GM21381 (cell line): ENCODE data around the gene ZBED6.
"Not testable (repeated sequence)": the region's sequence is repeated elsewhere in the genome, so short reads cannot be mapped to it uniquely, and the experiment has no call there.

Source experiments
- ATAC-seq: cut with Tn5 transposase; IDR thresholded peaks from one replicate; pipeline ENCODE4 v1.9.1; 2021; ENCODE audit warnings: mild to moderate bottlenecking, moderate library complexity; ENCODE audit not compliant: unreplicated experiment

The ZBED6 gene

GRCh38 chr1:203778146-203778545, 17.3 kb upstream of the ZBED6 start:
- ATAC-seq, result no peak

- ATAC-seq, result no peak
These were observed 16.6 kb upstream of the ZBED6 start for GRCh38 chr1:203778789-203779188.

- ATAC-seq, result no peak
These were observed 13.5 kb upstream of the ZBED6 start for GRCh38 chr1:203781962-203782361.

DNA sequence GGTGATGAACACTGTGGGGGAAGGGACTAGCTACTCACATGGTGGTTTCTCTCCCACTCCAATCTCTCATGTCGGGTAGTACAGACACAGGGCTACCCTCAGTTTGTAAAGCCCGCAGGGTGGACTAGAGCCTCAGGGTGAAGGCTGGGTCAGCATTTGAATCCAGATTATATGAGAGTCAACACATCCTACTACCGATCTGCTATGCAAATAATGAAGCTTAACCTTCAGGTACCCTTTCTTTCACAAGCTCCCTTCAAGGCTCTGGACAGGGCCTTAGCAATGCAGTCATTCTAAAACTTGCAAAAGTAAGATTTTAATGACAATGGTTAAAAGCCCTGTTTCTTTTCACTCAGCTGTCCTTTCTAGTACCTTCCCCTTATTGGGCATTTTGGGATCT, 5.5 kb upstream of the ZBED6 start:
- ATAC-seq, result no peak

GRCh38 chr1:203791498-203791897, 3.9 kb upstream of the ZBED6 start:
- no peak for ATAC-seq

GRCh38 chr1:203792486-203792885, 2.9 kb upstream of the ZBED6 start:
- ATAC-seq, result no peak

- not testable (repeated sequence) for ATAC-seq
These were observed 1.9 kb upstream of the ZBED6 start for GRCh38 chr1:203793561-203793960.

DNA sequence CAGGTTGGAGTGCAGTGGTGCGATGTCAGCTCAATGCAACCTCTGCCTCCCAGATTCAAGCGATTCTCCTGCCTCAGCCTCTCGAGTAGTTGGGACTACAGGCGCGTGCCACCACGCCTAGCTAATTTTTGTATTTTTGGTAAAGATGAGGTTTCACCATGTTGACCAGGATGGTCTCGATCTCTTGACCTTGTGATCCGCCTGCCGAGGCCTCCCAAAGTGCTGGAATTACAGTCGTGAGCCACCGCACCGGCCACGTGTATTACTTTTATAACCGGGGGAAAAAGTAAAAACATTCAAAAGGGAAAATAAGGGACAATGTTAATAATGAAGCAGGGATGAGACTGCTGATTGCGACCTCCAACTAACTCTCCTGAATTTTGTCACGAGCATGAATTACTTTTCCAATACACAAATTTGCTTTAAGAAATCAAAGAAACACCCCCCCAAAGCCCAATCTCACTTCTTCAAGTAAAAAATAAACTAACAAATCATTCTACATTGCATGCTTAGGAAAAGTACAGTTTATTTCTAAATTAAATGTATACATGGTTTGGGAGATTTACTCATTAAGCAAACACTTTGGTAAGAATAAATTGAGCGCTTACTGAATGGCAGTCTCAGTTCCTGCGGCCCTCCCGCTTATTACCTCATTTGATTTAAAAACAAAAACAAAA, 521 bp upstream of the ZBED6 start:
- no peak for ATAC-seq

- no peak for ATAC-seq
These were observed 798 bp downstream of the ZBED6 start for GRCh38 chr1:203796236-203796605.

DNA sequence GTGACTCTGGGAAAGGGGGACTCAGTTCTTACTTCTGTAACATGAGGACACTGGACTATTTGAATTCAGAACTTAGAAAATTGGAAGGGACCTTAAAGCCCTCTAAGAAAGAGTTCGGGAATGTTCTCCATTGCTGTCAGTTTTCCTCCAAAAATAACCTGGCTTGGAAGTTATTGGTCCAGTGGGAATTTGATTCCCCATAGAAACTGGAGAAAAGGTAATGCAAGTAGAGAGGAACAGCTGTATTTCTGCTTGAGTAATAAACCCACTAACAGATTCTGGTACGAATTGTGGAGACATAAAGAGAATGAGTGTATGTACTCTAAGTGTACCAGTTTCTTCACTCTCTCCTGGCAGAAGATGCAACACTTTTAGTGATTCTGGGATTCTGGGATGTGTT, 1.8 kb downstream of the ZBED6 start:
- ATAC-seq, result no peak

DNA sequence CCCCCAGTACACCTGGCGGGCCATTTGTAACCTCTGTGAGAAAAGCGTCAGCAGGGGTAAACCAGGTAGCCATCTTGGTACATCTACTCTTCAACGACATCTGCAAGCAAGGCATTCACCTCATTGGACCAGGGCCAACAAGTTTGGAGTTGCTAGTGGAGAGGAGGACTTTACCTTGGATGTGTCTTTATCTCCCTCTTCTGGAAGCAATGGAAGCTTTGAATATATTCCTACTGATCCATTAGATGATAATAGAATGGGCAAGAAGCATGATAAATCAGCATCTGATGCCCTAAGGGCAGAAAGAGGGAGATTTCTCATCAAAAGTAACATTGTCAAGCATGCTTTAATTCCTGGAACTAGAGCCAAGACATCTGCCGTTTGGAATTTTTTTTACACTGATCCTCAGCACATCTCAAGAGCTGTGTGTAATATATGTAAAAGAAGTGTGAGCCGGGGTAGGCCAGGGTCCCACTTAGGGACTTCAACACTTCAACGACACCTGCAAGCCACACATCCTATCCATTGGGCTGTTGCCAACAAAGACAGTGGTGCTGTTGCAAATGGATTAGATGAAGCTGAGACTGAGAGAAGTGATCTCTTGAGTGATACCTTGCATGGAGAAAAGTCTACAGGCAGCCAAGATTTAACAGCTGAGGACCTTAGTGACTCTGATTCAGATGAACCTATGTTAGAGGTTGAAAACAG, 2.7 kb downstream of the ZBED6 start:
- no peak for ATAC-seq

DNA sequence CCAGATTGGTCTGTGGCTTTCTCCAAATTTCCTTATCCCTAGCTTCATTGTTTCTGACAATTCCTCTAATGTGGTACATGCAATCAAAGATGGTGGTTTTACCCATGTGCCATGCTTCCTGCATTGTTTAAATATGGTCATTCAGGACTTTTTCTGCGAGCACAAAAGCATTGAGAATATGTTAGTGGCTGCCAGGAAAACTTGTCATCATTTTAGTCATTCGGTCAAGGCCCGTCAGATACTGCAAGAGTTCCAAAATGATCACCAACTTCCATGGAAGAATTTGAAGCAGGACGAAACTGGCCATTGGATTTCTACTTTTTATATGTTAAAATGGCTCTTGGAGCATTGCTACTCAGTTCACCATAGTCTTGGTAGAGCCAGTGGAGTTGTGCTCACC, 3.7 kb downstream of the ZBED6 start:
- ATAC-seq, result no peak

DNA sequence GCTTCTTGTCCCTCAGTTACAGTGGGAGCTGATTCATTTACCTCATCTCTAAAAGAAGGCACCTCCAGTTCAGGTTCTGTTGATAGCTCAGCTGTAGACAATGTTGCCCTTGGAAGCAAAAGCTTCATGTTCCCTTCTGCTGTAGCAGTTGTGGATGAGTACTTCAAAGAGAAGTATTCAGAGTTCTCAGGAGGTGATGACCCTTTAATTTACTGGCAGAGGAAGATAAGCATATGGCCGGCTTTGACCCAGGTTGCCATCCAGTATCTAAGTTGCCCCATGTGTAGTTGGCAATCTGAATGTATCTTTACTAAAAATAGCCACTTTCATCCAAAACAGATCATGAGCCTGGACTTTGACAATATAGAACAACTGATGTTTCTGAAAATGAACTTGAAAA, 4.5 kb downstream of the ZBED6 start:
- ATAC-seq, result no peak

DNA sequence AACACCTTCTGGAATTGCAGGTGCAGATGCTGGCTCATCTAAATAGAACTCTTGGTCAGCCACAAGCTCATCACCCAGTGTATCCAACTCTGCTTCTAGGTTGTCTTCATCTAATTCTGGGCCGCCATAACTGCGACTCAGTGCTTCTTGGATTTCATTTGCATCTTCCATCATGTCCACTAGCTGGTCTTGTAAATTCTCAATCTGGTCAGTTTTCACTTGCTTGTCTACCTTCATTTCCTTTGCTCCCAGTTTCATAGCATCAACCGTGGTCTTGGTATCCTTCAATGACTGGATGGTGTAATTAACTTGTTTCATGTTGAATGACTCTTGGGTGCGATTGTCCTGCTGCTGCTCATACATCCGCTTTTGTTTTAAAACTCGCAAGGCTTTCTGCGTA, 10.3 kb downstream of the ZBED6 start:
- no peak for ATAC-seq

GRCh38 chr1:203807196-203807595, 11.8 kb downstream of the ZBED6 start:
- ATAC-seq, result no peak

- no peak for ATAC-seq
These were observed 18.3 kb downstream of the ZBED6 start for GRCh38 chr1:203813581-203814341.

DNA sequence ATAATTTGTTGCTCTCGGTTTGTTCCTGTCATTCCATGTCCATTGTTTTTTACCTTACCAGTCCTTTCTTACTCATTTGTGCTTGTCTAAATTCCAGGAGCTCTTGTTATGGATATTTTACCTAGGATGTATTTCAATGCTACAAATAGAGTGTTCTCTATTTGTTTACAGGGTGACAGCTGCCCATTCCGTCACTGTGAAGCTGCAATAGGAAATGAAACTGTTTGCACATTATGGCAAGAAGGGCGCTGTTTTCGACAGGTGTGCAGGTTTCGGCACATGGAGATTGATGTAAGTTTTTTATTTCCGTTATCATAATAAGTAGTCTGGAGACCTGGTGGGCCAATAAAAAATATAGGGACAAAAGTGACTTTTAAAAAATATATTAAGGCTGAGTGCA, 23.0 kb downstream of the ZBED6 start:
- ATAC-seq, result no peak

GRCh38 chr1:203823306-203823705, 27.9 kb downstream of the ZBED6 start:
- ATAC-seq, result no peak

GRCh38 chr1:203826175-203826574, 30.8 kb downstream of the ZBED6 start:
- ATAC-seq, result no peak

GRCh38 chr1:203828002-203828401, 32.6 kb downstream of the ZBED6 start:
- ATAC-seq, result no peak

DNA sequence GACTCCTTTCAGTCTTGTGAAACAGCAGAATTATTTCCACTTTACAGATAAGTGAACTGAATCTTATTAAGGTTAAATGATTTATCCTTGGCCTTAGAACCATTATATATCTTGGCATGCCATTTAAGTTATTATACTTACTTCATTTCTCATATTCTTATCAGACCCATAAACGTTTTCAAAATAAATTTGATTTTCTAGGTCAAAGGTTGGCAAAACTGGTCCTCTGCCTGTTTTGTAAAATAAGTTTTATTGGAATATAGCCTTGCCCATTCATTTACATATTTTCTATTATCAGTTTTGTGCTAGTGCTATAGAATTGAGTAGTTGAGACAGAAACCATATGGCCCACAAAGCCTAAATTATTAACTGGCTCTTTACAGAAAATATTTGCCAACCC, 33.1 kb downstream of the ZBED6 start:
- no peak for ATAC-seq

DNA sequence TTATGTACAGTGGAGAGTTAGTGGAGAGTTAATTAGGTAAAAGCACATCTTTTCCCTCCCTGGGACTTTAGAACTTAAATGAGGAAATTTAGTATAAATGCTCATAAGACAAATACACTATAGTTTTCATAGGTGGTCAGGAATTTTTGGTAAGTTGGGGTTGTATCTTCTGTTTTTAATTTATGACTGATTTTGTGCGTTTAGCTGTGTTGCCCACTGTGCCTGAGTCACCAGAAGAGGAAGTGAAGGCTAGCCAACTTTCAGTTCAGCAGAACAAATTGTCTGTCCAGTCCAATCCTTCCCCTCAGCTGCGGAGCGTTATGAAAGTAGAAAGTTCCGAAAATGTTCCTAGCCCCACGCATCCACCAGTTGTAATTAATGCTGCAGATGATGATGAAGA, 33.8 kb downstream of the ZBED6 start:
- ATAC-seq, result not testable (repeated sequence)
